H1 (cell line): ENCODE results near the gene RBFOX1. TPM values are rescaled to one million over a fixed set of nuclear protein-coding genes. Genes with fewer than 3 reads are reported as not detected.

Source experiments
- CTCF ChIA-PET: fragments of 300-600 bp; sonication (Branson Sonifier 250); formaldehyde crosslinking; loops from one replicate; lab custom pipeline; 2021; ENCODE audit not compliant: partially characterized antibody; lab: Charles Lee
- POLR2A ChIA-PET: fragments of 300-600 bp; sonication (Branson Sonifier 250); formaldehyde crosslinking; loops from one replicate; lab custom pipeline; 2021; ENCODE audit warnings: inconsistent platforms; ENCODE audit not compliant: partially characterized antibody; lab: Charles Lee
- DNase-seq, 2 experiments: peaks; one replicate each; pipeline versions ENCODE4 v3.0.0 to v3.0.0-alpha.2; 2010 to 2022; ENCODE audit warnings: low spot score in 2 of 2, low read depth in 1 of 2, mixed read lengths in 1 of 2
- FAIRE-seq: peaks from 2 replicates; lab custom pipeline; 2011; peaks lifted over from hg19 to GRCh38; lab: Jason Lieb, UNC
- H2AFZ ChIP-seq: 2 replicates; pipeline ENCODE4 v1.8.1; 2012; ENCODE audit warnings: low read length, inconsistent platforms
- H2AK5ac ChIP-seq: 2 replicates; pipeline ENCODE4 v1.6.1; 2013; ENCODE audit warnings: low read depth, low read length
- H2BK120ac ChIP-seq: replicated peaks from 2 replicates; pipeline ENCODE3; 2013; ENCODE audit warnings: low read depth, low read length, inconsistent platforms
- H2BK12ac ChIP-seq: 2 replicates; pipeline ENCODE4 v1.6.1; 2013; ENCODE audit warnings: low read depth, low read length
- H2BK15ac ChIP-seq: 2 replicates; pipeline ENCODE4 v1.6.1; 2013; ENCODE audit warnings: low read length
- H2BK20ac ChIP-seq: 2 replicates; pipeline ENCODE4 v1.6.1; 2013; ENCODE audit warnings: low read length
- H2BK5ac ChIP-seq: 2 replicates; pipeline ENCODE4 v1.6.1; 2013; ENCODE audit warnings: low read depth, low read length
- H3K14ac ChIP-seq: 2 replicates; pipeline ENCODE4 v1.6.1; 2013; ENCODE audit warnings: inconsistent platforms; ENCODE audit not compliant: insufficient read length
- H3K18ac ChIP-seq: 2 replicates; pipeline ENCODE4 v1.6.1; 2013; ENCODE audit warnings: low read length; ENCODE audit errors: extremely low read depth
- H3K23ac ChIP-seq: 2 replicates; pipeline ENCODE4 v1.6.1; 2013; ENCODE audit warnings: inconsistent platforms; ENCODE audit not compliant: insufficient read length
- H3K23me2 ChIP-seq: 2 replicates; pipeline ENCODE4 v1.6.1; 2013; ENCODE audit warnings: low read depth, low read length
- H3K27ac ChIP-seq: 2 replicates; pipeline ENCODE4 v1.6.1; 2011; ENCODE audit warnings: low read depth, low read length, inconsistent platforms
- H3K27me3 ChIP-seq, 4 experiments: replicated peaks in 1 of 4; 1 replicate in 1 of 4; 2 replicates in 3 of 4; pipeline versions ENCODE4 v1.6.1 to v1.8.1; 2011 to 2013; ENCODE audit warnings: low read length in 3 of 4, mild to moderate bottlenecking in 3 of 4, inconsistent platforms in 2 of 4, mixed read lengths in 2 of 4, moderate library complexity in 1 of 4; ENCODE audit not compliant: control insufficient read depth in 3 of 4, insufficient read depth in 3 of 4; ENCODE audit errors: extremely low read depth in 1 of 4
- H3K36me3 ChIP-seq, 4 experiments: 2 replicates each; pipeline versions ENCODE4 v1.6.1 to v1.8.1; 2011 to 2013; ENCODE audit warnings: mild to moderate bottlenecking in 4 of 4, low read length in 3 of 4, moderate library complexity in 2 of 4, control low read depth in 1 of 4, inconsistent platforms in 1 of 4; ENCODE audit not compliant: insufficient read depth in 4 of 4, control insufficient read depth in 2 of 4
- H3K4ac ChIP-seq: replicated peaks from 2 replicates; pipeline ENCODE3; 2013; ENCODE audit warnings: low read length, low read depth, mixed read lengths, inconsistent platforms; ENCODE audit not compliant: insufficient read length
- H3K4me1 ChIP-seq, 4 experiments: replicated peaks in 1 of 4; 1 replicate in 1 of 4; 2 replicates in 3 of 4; pipeline versions ENCODE4 v1.6.1 to v1.8.1; 2011 to 2013; ENCODE audit warnings: low read length in 3 of 4, inconsistent platforms in 2 of 4, mixed read lengths in 1 of 4; ENCODE audit not compliant: insufficient read depth in 4 of 4, control insufficient read depth in 3 of 4
- H3K4me2 ChIP-seq, 2 experiments: 2 replicates each; pipeline versions ENCODE4 v1.6.1 to v1.8.1; 2011 to 2013; ENCODE audit warnings: low read depth in 2 of 2, low read length in 2 of 2, control low read depth in 1 of 2, inconsistent platforms in 1 of 2, mild to moderate bottlenecking in 1 of 2; ENCODE audit not compliant: insufficient read depth in 1 of 2
- H3K4me3 ChIP-seq, 4 experiments: fragments of 200-600, 300-600 bp in 1 of 4; sonication (generic), shearing (Covaris generic), sonication (Bioruptor Twin) in 1 of 4; 2 replicates each; pipeline versions ENCODE4 v1.5.1 to v1.8.1; 2011 to 2016; ENCODE audit warnings: low read length in 4 of 4, low read depth in 3 of 4, control low read depth in 2 of 4, inconsistent platforms in 2 of 4, mild to moderate bottlenecking in 2 of 4, mixed read lengths in 1 of 4, moderate library complexity in 1 of 4; ENCODE audit not compliant: insufficient read depth in 2 of 4; ENCODE audit errors: extremely low read depth in 1 of 4
- H3K56ac ChIP-seq: replicated peaks from 2 replicates; pipeline ENCODE3; 2013; ENCODE audit warnings: low read depth, mild to moderate bottlenecking, mixed read lengths, low read length, inconsistent platforms; ENCODE audit not compliant: insufficient read length
- H3K79me1 ChIP-seq: 2 replicates; pipeline ENCODE4 v1.6.1; 2013; ENCODE audit warnings: low read depth, low read length, control low read depth
- H3K79me2 ChIP-seq, 2 experiments: 2 replicates each; pipeline versions ENCODE4 v1.6.1 to v1.8.1; 2012 to 2013; ENCODE audit warnings: low read length in 2 of 2, mild to moderate bottlenecking in 2 of 2, inconsistent platforms in 1 of 2; ENCODE audit not compliant: insufficient read depth in 2 of 2, control insufficient read depth in 1 of 2
- H3K9ac ChIP-seq, 4 experiments: replicated peaks in 1 of 4; 1 replicate in 1 of 4; 2 replicates in 3 of 4; pipeline versions ENCODE4 v1.6.1 to v1.8.1; 2011 to 2013; ENCODE audit warnings: low read depth in 3 of 4, low read length in 3 of 4, control low read depth in 2 of 4, mild to moderate bottlenecking in 2 of 4, moderate library complexity in 2 of 4, inconsistent platforms in 1 of 4; ENCODE audit errors: extremely low read depth in 1 of 4
- H3K9me3 ChIP-seq, 2 experiments: 2 replicates each; pipeline versions ENCODE4 v1.6.1 to v1.8.1; 2012 to 2013; ENCODE audit warnings: mild to moderate bottlenecking in 2 of 2, moderate library complexity in 2 of 2, control low read depth in 1 of 2, inconsistent platforms in 1 of 2, low read depth in 1 of 2, low read length in 1 of 2, mixed read lengths in 1 of 2; ENCODE audit not compliant: insufficient read depth in 2 of 2
- H4K20me1 ChIP-seq, 2 experiments: replicated peaks in 1 of 2; 2 replicates each; pipeline versions ENCODE3 to v1.8.1; 2011 to 2013; ENCODE audit warnings: inconsistent platforms in 2 of 2, low read length in 2 of 2, mild to moderate bottlenecking in 1 of 2; ENCODE audit not compliant: insufficient read depth in 2 of 2, control insufficient read depth in 1 of 2
- H4K5ac ChIP-seq: 2 replicates; pipeline ENCODE4 v1.6.1; 2013; ENCODE audit warnings: low read length, low read depth, mixed read lengths, inconsistent platforms; ENCODE audit not compliant: insufficient read length
- H4K8ac ChIP-seq: 2 replicates; pipeline ENCODE4 v1.8.0; 2013; ENCODE audit warnings: mild to moderate bottlenecking, moderate library complexity, low read length, inconsistent platforms; ENCODE audit not compliant: insufficient read depth; ENCODE audit errors: extremely low read depth
- H4K91ac ChIP-seq: replicated peaks from 2 replicates; pipeline ENCODE3; 2013; ENCODE audit warnings: low read length, mixed read lengths, inconsistent platforms; ENCODE audit not compliant: insufficient read length
- ASH2L ChIP-seq: fragments of 200-600, 300-600 bp; sonication (generic); IDR thresholded peaks from one replicate; pipeline ENCODE4 v1.7.1; 2017; ENCODE audit warnings: low read length
- BRCA1 ChIP-seq: IDR thresholded peaks from 2 replicates; pipeline ENCODE4 v1.6.1; 2012; ENCODE audit warnings: low read depth, low read length, improper control_type of control experiment
- GABPA ChIP-seq: IDR thresholded peaks from 2 replicates; pipeline ENCODE4 v1.6.1; 2011; ENCODE audit warnings: mild to moderate bottlenecking, low read length, moderate library complexity, borderline replicate concordance; ENCODE audit not compliant: insufficient read depth
- JUND ChIP-seq: IDR thresholded peaks from 2 replicates; pipeline ENCODE4 v1.6.1; 2011; ENCODE audit warnings: mild to moderate bottlenecking, improper control_type of control experiment, low read length
- NRF1 ChIP-seq: IDR thresholded peaks from 2 replicates; pipeline ENCODE4 v1.6.1; 2011; ENCODE audit warnings: mild to moderate bottlenecking, low read depth, low read length, improper control_type of control experiment
- SIX5 ChIP-seq: IDR thresholded peaks from 2 replicates; pipeline ENCODE4 v1.6.1; 2011; ENCODE audit warnings: mild to moderate bottlenecking, low read depth, low read length
- WGBS, 2 experiments: shearing (Covaris generic) in 1 of 2; methylation state at CpG; one replicate each; pipeline versions ENCODE4 v1.1.6 to v1.1.7; 2013 to 2015; ENCODE audit warnings: low lambda C conversion rate in 2 of 2, mixed read lengths in 2 of 2, inconsistent platforms in 1 of 2, low coverage in 1 of 2, missing lambda C conversion rate in 1 of 2; ENCODE audit not compliant: insufficient replicate concordance in 2 of 2, insufficient coverage in 1 of 2, insufficient read length in 1 of 2; ENCODE audit errors: extremely low coverage in 1 of 2, missing lambda C conversion rate in 1 of 2; 5-methylcytosine and 5-hydroxymethylcytosine counted together
- polyA plus RNA-seq, 7 experiments: library from polyadenylated mRNA; depleted of rRNA in 3 of 7; stranded (reverse) in 5 of 7; unstranded in 2 of 7; fragments of >200 nt in 5 of 7; fragments of 200-250 nt in 2 of 7; gene quantifications; 1 replicate in 5 of 7; 2 replicates in 1 of 7; 4 replicates in 1 of 7; pipeline versions ENCODE4 v1.2.1 to v1.2.3, GENCODE V29; 2011 to 2013; ENCODE audit warnings: missing spikeins in 2 of 7, mixed read lengths in 2 of 7
- total RNA-seq: library from RNA; stranded (reverse); fragmentation: NEBNext Ultra II Directional; extraction: Animal tissue kit (Norgen Biotek cat#: 25700); gene quantifications from 2 replicates; pipeline ENCODE4 v1.2.1, GENCODE V29; 2021
- TF ChIP-seq, protein P1 (sequence below): IDR thresholded peaks from 2 replicates; pipeline ENCODE4 v1.6.1; 2012; ENCODE audit warnings: low read length, inconsistent platforms

RBFOX1 gene
- total and polyA plus RNA-seq, 2 of the 8 experiments (the other 6 are each of a cell fraction or from before 2014, with no cell fraction given), result 1.7 to 2.8 TPM

DNA sequence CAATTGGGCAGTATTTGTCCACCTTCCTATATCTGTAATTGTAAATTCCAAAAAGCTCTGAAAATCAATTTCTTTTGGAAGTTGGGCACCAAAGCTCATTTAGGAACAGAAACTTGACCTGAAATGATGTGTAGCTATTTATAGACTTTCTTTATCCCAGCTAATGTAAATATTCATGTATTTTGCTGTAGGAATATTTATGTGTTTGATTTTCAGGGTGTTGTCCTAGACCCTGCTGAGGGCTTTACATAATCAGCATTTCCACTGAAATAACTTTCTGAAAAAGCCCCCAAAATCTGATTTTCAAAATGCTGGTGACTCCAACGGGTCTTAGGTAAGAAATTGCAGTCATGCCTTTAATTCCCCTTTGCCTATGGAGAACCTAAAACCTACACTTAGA lies 4.1 kb downstream of the RBFOX1 start:
- no peak overlapping the region for H4K5ac ChIP-seq
- H3K79me1 ChIP-seq, result no peaks in the 10 kb centered on the region
- H3K4me2 ChIP-seq, result no peak overlapping the region
- H3K18ac ChIP-seq, result no peak overlapping the region
- no peaks in the 10 kb centered on the region for H4K20me1 ChIP-seq
- no peak overlapping the region for H3K9ac ChIP-seq
- DNase-seq (no peak), FAIRE-seq (no peak)
- H4K91ac ChIP-seq, result no peak overlapping the region
- H3K36me3 ChIP-seq, result no peaks in the 10 kb centered on the region
- no peaks in the 10 kb centered on the region for H3K27me3 ChIP-seq
- no peaks in the 10 kb centered on the region for H3K23me2 ChIP-seq
- H3K56ac ChIP-seq, result no peak overlapping the region
- H2BK12ac ChIP-seq, result no peak overlapping the region
- H3K14ac ChIP-seq, result no peak overlapping the region
- H2BK15ac ChIP-seq, result no peak overlapping the region
- no peak overlapping the region for H4K8ac ChIP-seq
- no peaks in the 10 kb centered on the region for H3K79me2 ChIP-seq
- H3K4me3 ChIP-seq, result no peak overlapping the region
- no peak overlapping the region for H2AK5ac ChIP-seq
- no peaks in the 10 kb centered on the region for H3K9me3 ChIP-seq
- no peak overlapping the region for H3K4ac ChIP-seq
- TF ChIP-seq NRF1 (no peak), BRCA1 (no peak), JUND (no peak), GABPA (no peak), ASH2L (no peak), SIX5 (no peak)
- TF ChIP-seq, protein P1, sequence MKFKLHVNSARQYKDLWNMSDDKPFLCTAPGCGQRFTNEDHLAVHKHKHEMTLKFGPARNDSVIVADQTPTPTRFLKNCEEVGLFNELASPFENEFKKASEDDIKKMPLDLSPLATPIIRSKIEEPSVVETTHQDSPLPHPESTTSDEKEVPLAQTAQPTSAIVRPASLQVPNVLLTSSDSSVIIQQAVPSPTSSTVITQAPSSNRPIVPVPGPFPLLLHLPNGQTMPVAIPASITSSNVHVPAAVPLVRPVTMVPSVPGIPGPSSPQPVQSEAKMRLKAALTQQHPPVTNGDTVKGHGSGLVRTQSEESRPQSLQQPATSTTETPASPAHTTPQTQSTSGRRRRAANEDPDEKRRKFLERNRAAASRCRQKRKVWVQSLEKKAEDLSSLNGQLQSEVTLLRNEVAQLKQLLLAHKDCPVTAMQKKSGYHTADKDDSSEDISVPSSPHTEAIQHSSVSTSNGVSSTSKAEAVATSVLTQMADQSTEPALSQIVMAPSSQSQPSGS, result no peak
- H2BK5ac ChIP-seq, result no peak overlapping the region
- 0 out of 2 replicates have a peak overlapping the region, but pooled peaks have one; percentile 20 for H2AFZ ChIP-seq
- H2BK120ac ChIP-seq, result no peak overlapping the region
- no peak overlapping the region for H3K27ac ChIP-seq
- ChIA-PET CTCF (no interaction called here), POLR2A (no interaction called here)
- 89% methylated on average over 1 of the region's 1 CpG; no CpG with 5 or more reads in 1 of the 2 experiments for WGBS, 2 experiments
- H3K23ac ChIP-seq, result no peak overlapping the region
- no peaks in the 10 kb centered on the region for H3K4me1 ChIP-seq
- H2BK20ac ChIP-seq, result no peak overlapping the region
